HG03354 (cell line): ENCODE results near the gene KEL.

Experiments
- ATAC-seq: cut with Tn5 transposase; IDR thresholded peaks from one replicate; pipeline ENCODE4 v1.9.1; 2021; ENCODE audit warnings: mild to moderate bottlenecking; ENCODE audit not compliant: unreplicated experiment, poor library complexity, severe bottlenecking

Gene KEL

GRCh38 chr7:142904128-142904527 lies 58.0 kb downstream of the KEL start:
- ATAC-seq, result no peak

DNA sequence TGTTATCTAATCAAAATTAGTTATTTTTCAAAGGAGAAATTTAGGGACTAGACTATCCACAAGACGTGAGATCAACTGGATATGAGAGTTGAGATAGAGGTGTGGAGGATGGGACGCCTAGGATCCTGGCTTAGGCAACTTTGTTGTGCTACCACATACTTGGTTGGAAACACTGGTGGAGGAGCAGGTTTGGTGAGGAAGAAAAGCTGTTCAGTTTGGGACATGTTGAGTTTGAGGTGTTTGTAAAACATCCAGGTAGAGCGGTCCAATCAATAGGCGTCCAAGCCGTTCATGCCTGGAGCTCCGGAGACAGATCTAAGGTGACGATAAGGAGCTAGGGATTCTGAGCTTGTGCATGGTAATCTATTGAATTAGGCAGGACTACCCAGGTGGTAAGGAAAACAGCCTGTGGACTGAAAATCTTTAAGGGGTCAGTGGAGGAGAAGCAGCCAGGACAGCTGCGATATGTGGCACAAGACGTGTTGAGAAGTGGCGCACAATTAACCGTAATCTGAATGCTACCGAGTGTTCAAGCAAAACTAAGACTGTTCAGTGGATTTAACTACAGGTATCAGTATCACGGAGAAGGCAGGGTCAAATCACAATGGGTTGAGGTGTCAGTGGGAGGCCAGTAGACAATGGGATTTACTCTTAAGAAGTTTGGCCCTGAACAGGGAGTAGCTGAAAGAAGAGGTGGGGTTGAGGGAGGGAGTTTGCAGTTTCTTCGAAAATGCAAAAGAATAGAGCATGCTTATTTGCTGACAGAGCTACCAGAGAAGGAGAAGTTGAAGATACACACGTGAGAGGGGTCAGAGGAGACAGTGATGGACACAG lies 60.5 kb downstream of the KEL start:
- no peak for ATAC-seq

- ATAC-seq, result no peak
Measured at GRCh38 chr7:142899661-142900060, 62.5 kb downstream of the KEL start.

DNA sequence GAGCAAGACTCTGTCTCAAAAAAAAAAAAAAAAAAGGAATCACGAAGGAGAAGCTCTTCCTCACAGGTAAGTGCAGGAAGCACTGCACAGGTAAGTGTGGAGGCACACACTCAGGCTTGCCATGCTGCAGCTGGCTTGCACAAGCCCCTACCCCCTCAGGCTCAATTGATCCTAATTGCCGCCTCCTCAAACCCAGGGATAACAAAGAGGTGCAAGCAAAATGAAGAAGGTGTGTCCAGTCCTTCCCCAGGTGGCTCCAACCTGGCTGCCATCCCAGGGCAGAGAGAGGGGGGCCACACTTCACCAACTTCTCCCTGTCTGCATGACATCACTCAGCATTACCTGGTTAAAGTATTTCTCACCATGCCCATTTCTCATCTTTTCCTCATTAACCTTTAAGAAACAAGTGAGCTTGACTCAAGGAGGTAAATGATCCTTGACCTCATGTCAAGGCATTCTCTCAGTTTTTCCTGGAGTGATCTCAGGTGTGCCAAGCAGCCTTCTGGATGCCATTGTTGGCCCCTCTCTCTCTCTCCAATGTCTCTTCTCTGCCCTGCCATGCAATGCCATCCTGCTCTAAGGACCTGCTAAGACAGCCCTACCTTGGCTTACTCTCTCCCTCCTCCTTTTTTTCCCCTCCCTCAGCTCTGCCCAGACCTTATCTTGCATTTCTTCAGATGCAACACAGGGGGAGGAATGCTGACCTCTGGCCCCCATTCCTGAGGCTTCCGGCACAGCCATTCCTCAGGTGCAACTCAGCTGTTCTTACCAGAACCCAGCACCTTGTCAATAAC lies 63.6 kb downstream of the KEL start:
- no peak for ATAC-seq

GRCh38 chr7:142897691-142898090 lies 64.5 kb downstream of the KEL start:
- ATAC-seq, result no peak

- ATAC-seq, result no peak
Measured at GRCh38 chr7:142896741-142897379, 65.3 kb downstream of the KEL start.

GRCh38 chr7:142896151-142896550 lies 66.0 kb downstream of the KEL start:
- no peak for ATAC-seq

DNA sequence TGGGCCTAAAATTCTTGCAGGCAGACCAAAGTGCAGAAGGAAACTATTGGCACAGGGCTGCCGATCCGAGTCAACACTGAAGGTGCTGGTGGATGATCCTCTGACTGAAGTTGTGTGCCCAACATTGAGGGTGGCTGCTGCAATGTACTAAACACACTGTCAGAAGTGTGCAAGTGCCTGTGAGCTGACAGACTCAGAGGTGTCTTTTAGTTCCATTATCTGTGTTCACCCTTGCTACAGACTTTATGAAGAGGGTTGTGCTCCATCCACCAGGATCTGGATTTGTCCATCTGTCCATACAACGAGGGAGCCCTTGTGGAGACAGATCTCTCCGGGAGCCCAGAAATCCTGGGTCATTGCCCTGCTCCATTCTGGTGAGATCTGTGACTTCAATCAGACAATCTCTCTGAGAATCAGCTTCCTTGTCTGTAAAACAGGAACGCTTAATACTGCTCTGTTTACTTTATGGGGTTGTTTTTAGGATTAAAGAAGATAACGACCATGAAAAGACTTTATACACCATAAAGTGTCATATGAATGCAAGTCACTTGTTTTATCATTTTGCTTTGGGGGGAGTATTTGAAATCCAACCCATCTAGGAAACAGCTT lies 67.1 kb downstream of the KEL start:
- ATAC-seq, result no peak

- ATAC-seq, result no peak
Measured at GRCh38 chr7:142894112-142894984, 67.8 kb downstream of the KEL start.

GRCh38 chr7:142892951-142893350 lies 69.2 kb downstream of the KEL start:
- ATAC-seq, result no peak

DNA sequence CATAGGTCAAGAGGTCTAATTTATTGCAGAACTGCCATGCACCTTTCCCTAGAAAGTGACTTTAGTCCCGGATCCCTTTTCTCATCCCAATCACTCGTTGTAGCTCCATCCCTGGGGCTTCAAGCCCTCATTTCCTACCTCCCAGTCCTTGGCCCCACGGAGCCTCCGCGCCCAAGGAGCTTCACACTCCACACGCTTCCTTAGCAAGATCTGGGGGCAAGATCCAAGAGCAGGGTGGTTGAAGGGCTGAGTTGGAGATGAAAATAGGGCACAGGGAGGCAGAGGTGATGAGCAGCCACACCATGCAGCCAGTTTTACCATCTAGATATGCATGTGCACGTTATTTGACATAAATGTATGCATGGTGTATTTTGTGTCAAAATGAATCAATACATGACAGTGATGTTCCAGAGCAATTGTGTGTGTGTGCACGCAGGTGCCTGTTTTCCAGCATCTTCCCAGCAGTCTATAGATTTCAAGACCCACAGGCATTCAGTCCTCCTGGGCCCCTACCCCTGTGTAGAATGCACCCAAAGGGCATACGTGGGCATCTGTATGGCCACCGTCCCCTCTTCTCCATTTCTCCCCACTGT lies 70.6 kb downstream of the KEL start:
- ATAC-seq, result no peak
